HG03354 (cell line): ENCODE data around the gene MTLN.
A peak's percentile ranks its signal among the peaks of the same experiment; 100 is the strongest.
"Not testable (repeated sequence)": the region's sequence is repeated elsewhere in the genome, so short reads cannot be mapped to it uniquely, and the experiment has no call there.

Experiments used
- ATAC-seq: cut with Tn5 transposase; IDR thresholded peaks from one replicate; pipeline ENCODE4 v1.9.1; 2021; ENCODE audit warnings: mild to moderate bottlenecking; ENCODE audit not compliant: unreplicated experiment, poor library complexity, severe bottlenecking

The MTLN gene

GRCh38 chr2:110211938-110212858 is at the start of gene MTLN:
Gene MTLN, minus strand, starts transcription at chr2:110212547. Its CDS starts 22 bp downstream, at chr2:110212525.
- ATAC-seq: peak; percentile 93

GRCh38 chr2:110261910-110262309 is 49.6 kb upstream of the MTLN start:
- not testable (repeated sequence) for ATAC-seq

GRCh38 chr2:110248081-110248795 is 35.9 kb upstream of the MTLN start:
- not testable (repeated sequence) for ATAC-seq

- ATAC-seq: not testable (repeated sequence)
These were observed 33.4 kb upstream of the MTLN start for GRCh38 chr2:110245488-110246435.

- ATAC-seq: not testable (repeated sequence)
These were observed 30.9 kb upstream of the MTLN start for GRCh38 chr2:110243283-110243682.

GRCh38 chr2:110234514-110234913 is 22.2 kb upstream of the MTLN start:
- not testable (repeated sequence) for ATAC-seq

GRCh38 chr2:110229886-110230285 is 17.5 kb upstream of the MTLN start:
- ATAC-seq: not testable (repeated sequence)

GRCh38 chr2:110222626-110223025 is 10.3 kb upstream of the MTLN start:
- ATAC-seq: not testable (repeated sequence)

- no peak for ATAC-seq
These were observed 9.6 kb upstream of the MTLN start for GRCh38 chr2:110221938-110222337.

GRCh38 chr2:110220190-110220564 is 7.8 kb upstream of the MTLN start:
- ATAC-seq: no peak

- no peak for ATAC-seq
These were observed 7.3 kb upstream of the MTLN start for GRCh38 chr2:110219496-110220189.

GRCh38 chr2:110218889-110219288 is 6.5 kb upstream of the MTLN start:
- ATAC-seq: not testable (repeated sequence)

- ATAC-seq: no peak
These were observed 4.5 kb upstream of the MTLN start for GRCh38 chr2:110216803-110217202.

GRCh38 chr2:110216199-110216598 is 3.9 kb upstream of the MTLN start:
- ATAC-seq: no peak

GRCh38 chr2:110215566-110216158 is 3.3 kb upstream of the MTLN start:
- ATAC-seq: no peak

- ATAC-seq: no peak
These were observed 2.7 kb upstream of the MTLN start for GRCh38 chr2:110215091-110215490.

GRCh38 chr2:110213522-110213921 is 1.2 kb upstream of the MTLN start:
- not testable (repeated sequence) for ATAC-seq

- ATAC-seq: no peak
These were observed 6.5 kb downstream of the MTLN start for GRCh38 chr2:110205660-110206455.
